Retinal pigment epithelial cell (primary cell): ENCODE data around the gene RAD17.

Source experiments
- DNase-seq: peaks from one replicate; pipeline ENCODE4 v3.0.0-alpha.2; 2010; ENCODE audit warnings: low read depth
- H3K4me3 ChIP-seq: 2 replicates; pipeline ENCODE4 v1.5.1; 2011; ENCODE audit warnings: mild to moderate bottlenecking, low read length, control low read depth, moderate library complexity
- CTCF ChIP-seq: conservative IDR thresholded peaks from 2 replicates; pipeline ENCODE4 v1.5.1; 2011; ENCODE audit warnings: low read depth, low read length, control low read depth, inconsistent platforms

The RAD17 gene

GRCh38 chr5:69335341-69335935 lies 34.2 kb upstream of the RAD17 start:
- H3K4me3 ChIP-seq, result no peak overlapping the region
- DNase-seq, result no peak
- no peak for TF ChIP-seq CTCF

GRCh38 chr5:69341520-69342161 lies 28.0 kb upstream of the RAD17 start:
- no peak for TF ChIP-seq CTCF
- no peak overlapping the region for H3K4me3 ChIP-seq
- no peak for DNase-seq

- H3K4me3 ChIP-seq, result no peak overlapping the region
- no peak for DNase-seq
- TF ChIP-seq CTCF, result no peak
Observed at GRCh38 chr5:69343083-69343482, 26.5 kb upstream of the RAD17 start.

- no peak overlapping the region for H3K4me3 ChIP-seq
- no peak for TF ChIP-seq CTCF
- DNase-seq, result no peak
Observed at GRCh38 chr5:69350664-69351063, 19.0 kb upstream of the RAD17 start.

- H3K4me3 ChIP-seq, result no peak overlapping the region
- no peak for TF ChIP-seq CTCF
- no peak for DNase-seq
Observed at GRCh38 chr5:69359699-69360098, 9.9 kb upstream of the RAD17 start.

GRCh38 chr5:69360442-69360841 lies 9.2 kb upstream of the RAD17 start:
- TF ChIP-seq CTCF, result no peak
- no peak for DNase-seq
- H3K4me3 ChIP-seq, result no peak overlapping the region

GRCh38 chr5:69364414-69364813 lies 5.2 kb upstream of the RAD17 start:
- peak; percentile 41 for TF ChIP-seq CTCF
- H3K4me3 ChIP-seq, result no peak overlapping the region
- DNase-seq, result no peak
